CD4-positive, alpha-beta T cell treated with Interleukin-17A for 1 hour (primary cell): ENCODE results near the gene VEGFA.

ENCODE experiments used
- DNase-seq: peaks from one replicate; pipeline ENCODE4 v3.0.0-alpha.2; 2020

The VEGFA gene

GRCh38 chr6:43826730-43827129 is 56.7 kb downstream of the VEGFA start:
- DNase-seq, result no peak

- DNase-seq, result no peak
These were observed 57.9 kb downstream of the VEGFA start for GRCh38 chr6:43827898-43828297.

GRCh38 chr6:43828711-43829110 is 58.7 kb downstream of the VEGFA start:
- DNase-seq, result no peak

GRCh38 chr6:43829470-43829869 is 59.5 kb downstream of the VEGFA start:
- no peak for DNase-seq

GRCh38 chr6:43830775-43831174 is 60.8 kb downstream of the VEGFA start:
- DNase-seq, result no peak

DNA sequence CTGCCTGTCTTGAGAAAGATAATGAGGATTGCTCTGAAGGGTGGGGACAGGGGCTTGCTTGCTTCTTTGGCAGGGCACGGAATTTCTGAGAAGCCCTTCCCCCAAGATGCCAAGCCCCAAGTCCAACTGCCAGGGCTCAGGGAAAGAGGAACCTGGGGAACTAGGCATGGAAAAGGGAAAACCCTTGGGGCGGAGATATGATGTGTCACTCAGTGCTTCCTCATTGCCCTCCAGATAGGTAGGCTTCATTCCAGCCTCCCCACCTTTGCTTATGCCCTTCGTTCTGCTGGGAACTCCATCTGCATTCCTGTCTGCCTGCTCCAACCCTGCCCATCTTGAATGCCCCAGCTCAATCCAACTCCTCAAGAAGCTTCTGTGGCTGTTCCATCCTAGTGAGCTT is 61.2 kb downstream of the VEGFA start:
- DNase-seq, result no peak

DNA sequence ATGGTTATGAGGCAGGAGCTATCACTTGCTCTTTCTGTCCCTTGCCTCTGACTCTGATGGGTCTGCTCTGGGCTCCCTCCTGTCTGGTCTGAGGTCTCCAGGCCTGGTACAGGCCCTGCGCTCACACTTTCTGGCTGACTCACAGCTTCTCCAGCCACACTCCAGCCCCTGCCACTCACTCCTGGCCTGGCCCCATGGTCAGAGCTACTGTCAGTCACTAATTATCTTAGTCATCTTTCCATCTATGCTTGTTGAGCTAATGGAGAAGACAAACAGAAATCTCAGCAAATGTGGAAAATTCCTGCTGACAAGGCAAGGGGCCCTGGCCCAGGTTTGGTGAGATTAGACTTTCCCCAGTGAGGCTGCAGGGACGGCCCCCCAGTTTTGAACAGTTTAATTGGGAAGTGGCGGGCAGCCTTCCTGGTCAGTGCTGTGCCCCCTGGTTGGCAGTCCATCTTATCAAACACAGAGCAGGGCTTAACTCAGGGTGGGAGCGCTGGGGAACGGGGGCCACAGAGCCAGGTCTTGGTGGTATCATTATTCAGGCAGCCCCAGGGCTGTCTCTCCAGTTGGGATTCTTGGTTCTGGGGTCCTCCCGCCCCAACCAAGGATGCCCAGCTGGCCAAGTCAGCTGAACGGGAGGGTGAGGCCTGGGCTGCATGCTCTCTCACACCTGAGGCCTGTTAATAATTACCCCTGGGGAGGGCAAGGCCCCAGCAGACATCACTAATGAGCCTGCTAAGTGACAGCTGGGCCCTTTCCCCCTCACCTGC is 63.4 kb downstream of the VEGFA start:
- no peak for DNase-seq

DNA sequence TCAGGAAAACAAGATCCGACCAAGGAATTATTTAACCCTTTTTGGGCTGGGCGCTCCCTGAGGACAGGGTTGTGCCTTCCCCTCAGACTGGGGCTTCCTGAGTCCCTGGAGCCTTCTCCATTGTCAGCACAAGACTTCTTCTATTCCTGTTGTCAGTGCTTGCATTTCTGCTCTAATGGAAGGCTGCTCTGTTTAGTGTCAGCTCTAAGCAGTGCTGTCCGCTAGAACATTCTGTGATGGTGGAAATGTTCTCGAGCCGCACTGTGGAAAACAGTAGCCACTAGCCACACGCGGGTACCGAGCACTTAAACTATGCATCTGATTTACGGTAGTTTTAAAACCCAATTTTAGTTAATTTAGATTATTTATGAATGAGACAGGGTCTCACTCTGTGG is 64.0 kb downstream of the VEGFA start:
- no peak for DNase-seq

DNA sequence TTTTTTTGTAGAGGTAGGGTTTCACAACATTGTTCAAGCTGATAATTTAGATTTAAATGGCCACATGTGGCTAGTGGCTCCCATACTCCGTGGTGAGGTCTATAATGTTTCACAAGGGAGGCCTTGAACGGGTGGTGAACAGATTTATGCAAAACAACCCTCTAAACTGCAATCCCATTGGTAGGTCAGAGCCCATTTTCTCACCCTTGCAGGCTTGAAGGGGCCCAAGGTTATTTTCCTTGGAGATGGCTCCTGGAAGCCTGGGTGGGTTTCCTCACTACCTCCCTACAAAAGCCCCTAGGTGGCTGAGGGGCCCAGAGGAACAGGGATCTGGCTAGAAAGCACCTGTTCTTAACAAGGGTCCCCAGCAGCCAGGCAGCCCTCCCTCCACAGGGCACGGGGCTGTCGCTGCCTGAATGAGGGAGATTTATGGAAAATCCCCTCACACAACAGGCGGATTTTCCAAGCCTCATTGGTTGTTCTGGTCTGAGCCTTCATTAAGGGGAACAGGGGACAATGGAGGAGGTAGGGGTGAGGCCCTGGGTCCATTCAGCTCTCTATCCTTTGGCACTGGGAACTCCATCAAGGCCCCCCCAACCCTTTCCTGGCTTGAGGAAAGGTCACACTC is 64.6 kb downstream of the VEGFA start:
- DNase-seq, result no peak

DNA sequence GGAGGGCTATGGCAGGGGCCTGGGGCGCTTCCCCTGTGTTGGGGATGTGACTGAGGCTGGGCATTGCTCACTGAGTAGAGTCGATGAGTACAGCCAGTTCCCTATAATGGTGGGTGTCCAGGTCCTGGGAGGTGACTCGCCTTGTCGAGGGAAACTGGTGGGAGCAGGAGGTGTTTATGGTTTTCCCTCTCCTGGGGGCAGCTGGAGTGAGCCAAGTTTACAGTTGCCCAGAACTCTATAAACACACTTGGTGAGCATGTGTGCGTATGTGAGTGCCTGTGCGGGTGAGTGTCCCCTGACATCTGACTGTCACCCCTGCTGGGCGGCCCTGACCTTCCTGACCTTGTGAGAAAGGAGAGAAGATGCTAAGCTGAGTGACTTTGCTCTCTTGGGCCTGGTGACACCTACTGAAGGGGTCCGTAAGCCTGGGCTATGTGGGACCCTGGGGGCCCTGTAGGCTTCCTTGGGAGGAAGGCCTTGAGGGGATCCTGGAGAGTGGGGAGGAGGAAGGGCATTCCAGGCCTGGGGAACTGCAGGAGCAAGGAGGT is 65.9 kb downstream of the VEGFA start:
- DNase-seq, result no peak
